Raji (cell line): ENCODE data around the gene TCEA2.

Source experiments
- POLR2A ChIP-seq: IDR thresholded peaks from 2 replicates; pipeline ENCODE4 v1.6.1; 2011; ENCODE audit warnings: low read depth, low read length, control low read depth; ENCODE audit not compliant: insufficient read depth

Gene TCEA2

GRCh38 chr20:64121586-64121985, 58.6 kb downstream of the TCEA2 start:
- TF ChIP-seq POLR2A = no peak
